NCI-H1417 (cell line): Measurements from ENCODE around the gene TLCD3B.
"Not testable (repeated sequence)": the region's sequence is repeated elsewhere in the genome, so short reads cannot be mapped to it uniquely, and the experiment has no call there.

Experiments
- DNase-seq, 3 experiments: peaks; one replicate each; lab custom pipeline; 2025; lab: John Stamatoyannopoulos, UW

The TLCD3B gene

GRCh38 chr16:30025574-30025973 lies 5.5 kb downstream of the TLCD3B start:
- DNase-seq, result no peak

- DNase-seq, result no peak
These were observed 5.9 kb downstream of the TLCD3B start for GRCh38 chr16:30025156-30025555.

DNA sequence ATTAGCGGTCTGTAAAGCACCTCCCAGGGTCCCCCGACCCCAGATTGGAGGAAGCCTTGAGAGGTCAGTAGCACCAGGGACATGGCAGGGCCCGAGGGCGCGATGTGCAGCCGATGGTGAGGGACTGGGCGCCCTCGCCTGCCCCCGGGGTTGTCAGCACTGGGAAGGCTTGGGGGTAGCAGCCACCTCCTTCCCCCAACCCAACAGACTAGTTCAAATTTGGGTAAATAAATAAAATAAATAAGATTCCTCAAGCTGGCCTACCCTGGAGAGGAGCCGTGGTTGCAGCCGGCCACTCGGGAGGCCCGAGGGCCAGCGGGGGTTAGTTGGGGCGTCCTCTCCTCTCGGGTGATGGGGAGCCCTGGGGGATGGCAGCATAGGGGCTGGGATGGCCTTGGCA lies 6.6 kb downstream of the TLCD3B start:
- DNase-seq, result no peak

- no peak for DNase-seq
These were observed 7.5 kb downstream of the TLCD3B start for GRCh38 chr16:30023586-30023985.

DNA sequence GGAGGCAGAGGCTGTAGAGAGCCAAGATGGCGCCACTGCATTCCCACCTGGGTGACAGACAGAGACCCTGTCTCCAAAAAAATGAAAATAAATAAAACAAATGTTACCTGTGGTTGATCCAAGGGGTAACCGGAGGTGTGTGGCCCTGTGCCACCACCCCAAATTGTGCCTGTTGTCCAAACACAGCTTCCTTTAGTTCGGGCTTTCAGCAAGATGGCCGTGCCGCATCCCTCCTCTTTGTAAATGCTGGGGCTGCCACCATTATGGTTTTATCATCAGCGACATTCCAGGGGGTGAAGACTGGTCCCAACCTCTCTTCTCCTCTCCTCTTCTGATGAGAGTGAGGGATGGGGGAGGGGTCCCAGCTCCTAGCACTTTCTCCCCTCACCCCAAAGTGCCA lies 8.2 kb downstream of the TLCD3B start, which contains the start of gene C16orf92:
Gene C16orf92 (plus strand): TSS at position 312 of the 400 bp plus-strand sequence. CDS start 143 bp downstream, outside the sequence.
- no peak for DNase-seq

- no peak for DNase-seq
These were observed 12.3 kb downstream of the TLCD3B start for GRCh38 chr16:30018731-30019158.

- not testable (repeated sequence) for DNase-seq
These were observed 13.1 kb downstream of the TLCD3B start for GRCh38 chr16:30017937-30018336.

- no peak for DNase-seq
These were observed 13.8 kb downstream of the TLCD3B start for GRCh38 chr16:30017277-30017656.

DNA sequence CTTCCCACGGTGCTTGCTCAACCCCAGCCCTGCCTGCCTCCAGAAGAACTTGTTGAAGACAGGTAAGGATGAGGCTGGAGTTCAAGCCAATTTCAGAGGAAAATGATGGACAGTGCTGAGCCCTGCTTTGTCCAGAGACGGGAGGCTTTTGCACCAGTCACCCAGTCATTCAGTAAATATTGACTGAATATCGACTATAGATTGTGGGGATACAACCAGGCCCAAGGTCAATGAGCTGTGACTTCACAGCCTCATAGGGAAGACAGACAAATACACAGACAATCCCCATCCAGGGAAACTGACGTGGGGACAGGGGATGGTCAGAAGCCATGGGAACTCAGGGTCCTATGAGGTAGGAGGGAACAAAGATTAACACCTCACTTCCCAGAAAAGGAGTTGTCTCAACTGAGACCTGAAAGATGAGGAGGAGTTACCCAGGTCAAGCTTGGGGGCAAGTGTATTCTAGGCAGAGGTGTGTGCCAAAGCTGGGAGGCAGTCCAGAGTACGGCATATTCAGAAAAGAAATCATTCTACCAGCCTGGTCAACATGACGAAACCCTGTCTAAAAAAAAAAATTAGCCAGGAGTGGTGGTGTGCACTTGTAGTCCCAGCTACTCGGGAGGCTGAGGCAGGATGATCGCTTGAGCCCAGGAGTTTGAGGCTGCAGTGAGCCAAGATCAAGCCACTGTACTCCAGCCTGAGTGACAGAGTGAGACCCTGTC lies 14.4 kb downstream of the TLCD3B start:
- no peak for DNase-seq

DNA sequence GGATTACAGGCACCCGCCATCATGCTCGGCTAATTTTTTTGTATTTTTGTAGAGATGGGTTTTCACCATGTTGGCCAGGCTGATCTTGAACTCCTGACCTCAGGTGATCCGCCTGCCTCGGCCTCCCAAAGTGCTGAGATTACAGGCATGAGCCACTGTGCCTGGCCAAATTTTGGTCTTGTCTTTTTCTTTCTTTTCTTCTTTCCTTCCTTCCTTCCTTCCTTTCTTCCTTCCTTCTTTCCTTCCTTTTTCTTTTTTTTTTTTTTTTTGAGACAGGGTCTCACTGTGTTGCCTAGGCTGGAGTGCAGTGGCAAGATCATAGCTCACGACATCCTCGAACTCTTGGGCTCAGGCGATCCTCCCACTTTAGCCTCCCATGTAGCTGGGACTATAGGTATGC lies 15.6 kb downstream of the TLCD3B start:
- not testable (repeated sequence) for DNase-seq

GRCh38 chr16:30012598-30012997 lies 18.5 kb downstream of the TLCD3B start:
- DNase-seq, result not testable (repeated sequence)

DNA sequence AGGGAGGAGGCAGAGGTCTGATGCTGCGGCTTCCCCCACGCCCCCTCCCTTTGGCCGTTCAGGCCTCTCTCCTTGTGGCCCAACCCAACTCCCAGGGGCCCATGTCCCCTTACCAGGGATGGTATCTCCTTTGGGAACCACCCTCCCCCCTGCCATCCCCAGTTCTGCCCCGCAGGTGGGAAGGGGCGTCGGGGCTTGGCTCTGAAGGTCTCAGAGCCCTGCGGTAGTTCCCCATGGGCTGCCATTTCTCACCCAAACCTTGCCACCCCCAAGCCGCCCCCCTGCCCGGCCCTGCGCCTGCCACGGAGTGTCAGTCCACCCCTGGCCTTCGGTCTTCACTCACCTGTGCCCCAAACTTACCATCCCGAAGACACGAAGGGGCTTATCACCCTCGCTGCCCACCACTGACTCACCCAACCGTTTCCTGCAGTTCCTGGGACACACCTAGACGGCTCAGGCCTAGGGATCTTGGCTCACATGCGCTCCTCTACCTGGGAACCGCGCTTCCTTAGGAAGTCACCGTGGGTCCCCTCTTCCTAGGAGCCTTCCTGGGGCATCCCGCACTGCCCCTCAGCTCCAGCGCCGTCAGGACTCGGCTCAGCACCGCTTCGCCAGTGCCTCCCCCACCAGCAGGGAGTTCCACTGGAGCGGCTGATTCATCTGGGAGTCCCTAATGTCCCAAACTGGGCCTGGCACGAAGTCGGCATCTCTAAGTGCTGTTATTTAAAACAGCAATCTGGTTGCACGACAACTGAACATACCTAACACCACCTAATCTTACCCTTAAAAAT lies 19.2 kb downstream of the TLCD3B start:
- DNase-seq, result no peak

- DNase-seq, result peak; percentile 14 to 74 (median 64)
These were observed 20.0 kb downstream of the TLCD3B start, which contains the start of gene DOC2A for GRCh38 chr16:30010844-30011713. Gene DOC2A (minus strand): TSS chr16:30011027. CDS start chr16:30010222, 805 bp downstream.

GRCh38 chr16:30009990-30010843 lies 20.9 kb downstream of the TLCD3B start:
- peak in 1 of 3 experiments; percentile 35 for DNase-seq

DNA sequence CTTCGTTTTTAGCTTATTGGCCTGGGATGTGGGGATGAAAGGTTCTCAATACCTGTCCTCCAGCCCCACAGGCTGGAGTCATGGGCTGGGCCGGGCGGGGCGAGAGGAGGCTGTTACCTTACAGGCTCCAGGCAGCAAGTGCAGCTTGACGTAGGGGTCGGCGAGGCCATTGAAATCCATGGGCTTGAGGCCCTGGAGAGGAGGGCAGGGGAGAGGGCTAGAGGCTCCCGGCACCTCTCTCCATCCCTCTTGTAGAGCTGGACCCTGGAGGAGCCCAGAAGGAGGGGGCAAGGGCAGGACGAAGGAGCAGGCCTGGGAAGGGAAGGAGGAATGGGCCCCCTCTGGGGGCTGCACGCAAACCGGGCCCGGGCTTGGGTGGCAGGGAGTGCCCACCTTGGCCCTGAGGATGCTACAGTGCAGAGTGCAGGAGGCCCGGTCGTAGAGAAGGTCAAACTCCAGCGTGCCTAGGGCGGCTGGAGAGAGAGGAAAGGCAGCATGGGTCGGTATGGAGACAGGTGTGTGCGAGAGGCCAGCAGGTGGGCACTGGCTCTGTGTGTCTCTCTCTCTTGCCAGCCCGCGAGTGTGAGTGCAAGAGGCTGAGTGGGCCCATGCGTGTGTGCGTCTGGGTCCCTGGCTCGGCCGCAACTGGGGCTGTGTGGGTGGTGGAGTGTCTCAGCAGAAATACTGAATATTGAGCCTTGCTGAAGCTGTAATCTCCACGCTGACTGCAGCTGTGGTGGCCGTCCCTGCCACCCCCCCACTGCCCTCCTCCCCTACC lies 21.8 kb downstream of the TLCD3B start:
- peak in 1 of 3 experiments; percentile 16 for DNase-seq

GRCh38 chr16:30007378-30007895 lies 23.6 kb downstream of the TLCD3B start:
- no peak for DNase-seq

GRCh38 chr16:30006659-30007377 lies 24.3 kb downstream of the TLCD3B start:
- no peak for DNase-seq

DNA sequence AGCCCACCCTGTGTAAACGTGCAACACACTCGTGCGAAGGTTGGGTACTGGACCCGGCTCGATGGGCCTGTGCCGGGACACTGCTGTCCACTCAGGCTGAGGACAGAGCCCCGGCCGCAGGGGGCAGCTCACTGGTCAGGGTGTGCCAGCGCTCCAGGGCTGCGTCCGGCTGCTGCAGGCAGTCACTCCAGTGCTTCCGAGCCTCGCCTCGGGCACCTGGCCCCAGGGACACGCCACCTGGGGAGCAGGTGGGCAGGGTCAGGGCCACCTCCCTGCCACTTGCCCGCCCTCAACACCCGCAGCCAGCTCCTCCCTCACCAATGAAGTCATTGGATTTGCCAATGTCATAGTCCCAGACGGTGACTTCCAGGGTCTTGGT lies 25.0 kb downstream of the TLCD3B start:
- DNase-seq, result no peak

GRCh38 chr16:30005341-30006094 lies 25.6 kb downstream of the TLCD3B start:
- DNase-seq, result peak; percentile 23 to 76 (median 50)
